Vagina (tissue), 2 donors: ENCODE measurements around the gene PRDX4. TPM values are rescaled to one million over a fixed set of nuclear protein-coding genes. Genes with fewer than 3 reads are reported as not detected.

ENCODE experiments used
- DNase-seq, 2 donors: peaks; one replicate each; pipeline ENCODE4 v3.0.0-alpha.2; 2017; ENCODE audit errors: extremely low spot score in 2 of 2
- H3K27ac ChIP-seq: fragments of 200-600 bp; sonication (generic); one replicate; pipeline ENCODE4 v1.5.1; 2019
- H3K27me3 ChIP-seq: fragments of 200-600 bp; sonication (generic); one replicate; pipeline ENCODE4 v1.5.1; 2019
- H3K36me3 ChIP-seq, 2 donors: fragments of 200-600 bp; sonication (generic); one replicate each; pipeline ENCODE4 v1.5.1; 2017 to 2019
- H3K4me1 ChIP-seq: fragments of 200-600 bp; sonication (generic); one replicate; pipeline ENCODE4 v1.5.1; 2019
- H3K4me3 ChIP-seq, 2 donors: fragments of 200-600 bp; sonication (generic); 1 replicate in 1 of 2; 2 replicates in 1 of 2; pipeline ENCODE4 v1.5.1; 2016 to 2019
- H3K9me3 ChIP-seq: fragments of 200-600 bp; sonication (generic); one replicate; pipeline ENCODE4 v1.5.1; 2019
- CTCF ChIP-seq, 3 experiments: fragments of 450-650 bp in 2 of 3; fragments of 200-600 bp in 1 of 3; sonication (generic) in 1 of 3; IDR thresholded peaks; one replicate each; pipeline ENCODE4 v1.5.1; 2017 to 2019; ENCODE audit warnings: antibody characterized with exemption in 3 of 3, mild to moderate bottlenecking in 2 of 3, moderate library complexity in 2 of 3
- POLR2A ChIP-seq, 2 donors: fragments of 450-650 bp; IDR thresholded peaks; one replicate each; pipeline ENCODE4 v1.6.1; 2017; ENCODE audit warnings: antibody characterized with exemption in 2 of 2, mild to moderate bottlenecking in 2 of 2, moderate library complexity in 2 of 2
- POLR2AphosphoS5 ChIP-seq, 2 donors: sonication (generic); formaldehyde crosslinking; IDR thresholded peaks; one replicate each; pipeline ENCODE4 v1.9.0; 2017; ENCODE audit warnings: antibody characterized with exemption in 2 of 2, mild to moderate bottlenecking in 2 of 2, low read depth in 1 of 2; ENCODE audit not compliant: insufficient read depth in 1 of 2
- intact Hi-C: fragments of 100-400 bp; cut with DNase I; formaldehyde crosslinking; loops from one replicate; pipeline ENCODE4 v1.15.1; 2023
- total RNA-seq: library from RNA; depleted of rRNA; stranded (reverse); fragments of >200 nt; gene quantifications from one replicate; pipeline ENCODE4 v1.2.3, GENCODE V29; 2016

The PRDX4 gene
- total RNA-seq, 1 donor from 2014 or later = 98.2 TPM

GRCh38 chrX:23726191-23726590, 58.9 kb downstream of the PRDX4 start:
- peaks cover 0 to 16% of the 10 kb centered on the region in 2 donors for H3K36me3 ChIP-seq
- no peaks in the 10 kb centered on the region for H3K9me3 ChIP-seq
- no peak overlapping the region for H3K4me3 ChIP-seq
- no peak for TF ChIP-seq POLR2A (IDR thresholded peaks at IDR 0.05)
- no peak for TF ChIP-seq CTCF (IDR thresholded peaks at IDR 0.05)
- TF ChIP-seq POLR2AphosphoS5 (IDR thresholded peaks at IDR 0.05; ENCODE audit: insufficient read depth in 1 of 2, low read depth in 1 of 2) = no peak
- intact Hi-C loops = no loop called here
- DNase-seq = no peak
- no peaks in the 10 kb centered on the region for H3K4me1 ChIP-seq
- no peaks in the 10 kb centered on the region for H3K27me3 ChIP-seq
- no peak overlapping the region for H3K27ac ChIP-seq

GRCh38 chrX:23727206-23727605, 59.9 kb downstream of the PRDX4 start:
- Histone ChIP-seq H3K4me1 (no peaks in the 10 kb centered on the region), H3K27me3 (no peaks in the 10 kb centered on the region), H3K27ac (no peak overlapping the region), H3K36me3 (peaks cover 0 to 8% of the 10 kb centered on the region in 2 donors), H3K9me3 (no peaks in the 10 kb centered on the region), H3K4me3 (no peak overlapping the region)
- no peak for DNase-seq
- intact Hi-C loops = no loop called here
- no peak for TF ChIP-seq CTCF (IDR thresholded peaks at IDR 0.05)
- no peak for TF ChIP-seq POLR2AphosphoS5 (IDR thresholded peaks at IDR 0.05; ENCODE audit: insufficient read depth in 1 of 2, low read depth in 1 of 2)
- no peak for TF ChIP-seq POLR2A (IDR thresholded peaks at IDR 0.05)

- intact Hi-C loops = no loop called here
- no peak for TF ChIP-seq POLR2A (IDR thresholded peaks at IDR 0.05)
- Histone ChIP-seq H3K36me3 (peaks cover 0 to 8% of the 10 kb centered on the region in 2 donors), H3K9me3 (no peaks in the 10 kb centered on the region), H3K27me3 (no peaks in the 10 kb centered on the region), H3K4me1 (no peaks in the 10 kb centered on the region), H3K4me3 (no peak overlapping the region), H3K27ac (no peak overlapping the region)
- no peak for DNase-seq
Measured at GRCh38 chrX:23729214-23729613, 61.9 kb downstream of the PRDX4 start.

- Histone ChIP-seq H3K36me3 (peaks cover 0 to 8% of the 10 kb centered on the region in 2 donors), H3K4me1 (no peaks in the 10 kb centered on the region), H3K27me3 (no peaks in the 10 kb centered on the region), H3K9me3 (no peaks in the 10 kb centered on the region), H3K4me3 (no peak overlapping the region), H3K27ac (no peak overlapping the region)
- DNase-seq = no peak
- TF ChIP-seq CTCF (IDR thresholded peaks at IDR 0.05) = no peak
- no peak for TF ChIP-seq POLR2A (IDR thresholded peaks at IDR 0.05)
- no peak for TF ChIP-seq POLR2AphosphoS5 (IDR thresholded peaks at IDR 0.05; ENCODE audit: insufficient read depth in 1 of 2, low read depth in 1 of 2)
- intact Hi-C loops = no loop called here
Measured at GRCh38 chrX:23731951-23732350, 64.7 kb downstream of the PRDX4 start.

- Histone ChIP-seq H3K36me3 (peaks cover 0 to 8% of the 10 kb centered on the region in 2 donors), H3K4me1 (no peaks in the 10 kb centered on the region), H3K9me3 (no peaks in the 10 kb centered on the region), H3K27me3 (no peaks in the 10 kb centered on the region), H3K27ac (no peak overlapping the region), H3K4me3 (no peak overlapping the region)
- no peak for TF ChIP-seq POLR2AphosphoS5 (IDR thresholded peaks at IDR 0.05; ENCODE audit: insufficient read depth in 1 of 2, low read depth in 1 of 2)
- TF ChIP-seq CTCF (IDR thresholded peaks at IDR 0.05) = no peak
- no peak for TF ChIP-seq POLR2A (IDR thresholded peaks at IDR 0.05)
- no peak for DNase-seq
- intact Hi-C loops = no loop called here
Measured at GRCh38 chrX:23732704-23733103, 65.4 kb downstream of the PRDX4 start.

Other genes starting within 250 kb of the PRDX4 start
- 39.0 TPM for gene ACOT9, start 75.8 kb downstream of the PRDX4 start, total RNA-seq
- gene SAT1, start 115.7 kb downstream of the PRDX4 start, total RNA-seq = 389 TPM
- gene APOO, start 240.4 kb downstream of the PRDX4 start, total RNA-seq = 8.6 TPM
- gene CXorf58, start 240.5 kb downstream of the PRDX4 start, total RNA-seq = not detected